Dedifferentiated amniotic fluid mesenchymal stem cell (primary cell): ENCODE data around the gene ARHGAP40.

Experiments
- DNase-seq: peaks from one replicate; pipeline ENCODE4 v3.0.0-alpha.2; 2016; ENCODE audit errors: extremely low spot score

Gene ARHGAP40

GRCh38 chr20:38601216-38602184 lies at the start of gene ARHGAP40:
Gene ARHGAP40, plus strand, starts transcription at chr20:38601809.
- no peak for DNase-seq

GRCh38 chr20:38554986-38555385 lies 46.6 kb upstream of the ARHGAP40 start:
- DNase-seq = no peak

- no peak for DNase-seq
Observed at GRCh38 chr20:38555395-38555794, 46.2 kb upstream of the ARHGAP40 start.

GRCh38 chr20:38557174-38557573 lies 44.4 kb upstream of the ARHGAP40 start:
- no peak for DNase-seq

- DNase-seq = no peak
Observed at GRCh38 chr20:38558596-38559360, 42.8 kb upstream of the ARHGAP40 start.

- DNase-seq = no peak
Observed at GRCh38 chr20:38559764-38560163, 41.8 kb upstream of the ARHGAP40 start.

- DNase-seq = no peak
Observed at GRCh38 chr20:38563802-38564431, 37.7 kb upstream of the ARHGAP40 start.

GRCh38 chr20:38564680-38565079 lies 36.9 kb upstream of the ARHGAP40 start:
- no peak for DNase-seq

- DNase-seq = no peak
Observed at GRCh38 chr20:38566036-38566598, 35.5 kb upstream of the ARHGAP40 start.

- DNase-seq = no peak
Observed at GRCh38 chr20:38569747-38570525, 31.7 kb upstream of the ARHGAP40 start.

- no peak for DNase-seq
Observed at GRCh38 chr20:38573413-38573812, 28.2 kb upstream of the ARHGAP40 start.

GRCh38 chr20:38579219-38579910 lies 22.2 kb upstream of the ARHGAP40 start:
- DNase-seq = no peak

GRCh38 chr20:38579921-38580320 lies 21.7 kb upstream of the ARHGAP40 start:
- DNase-seq = no peak

- no peak for DNase-seq
Observed at GRCh38 chr20:38581013-38581412, 20.6 kb upstream of the ARHGAP40 start, which contains the start of gene ADIG. Gene ADIG, plus strand, starts transcription at chr20:38581197. Its CDS starts 54 bp downstream, at chr20:38581251.

- DNase-seq = no peak
Observed at GRCh38 chr20:38581830-38582358, 19.7 kb upstream of the ARHGAP40 start.

GRCh38 chr20:38583306-38583705 lies 18.3 kb upstream of the ARHGAP40 start:
- no peak for DNase-seq

GRCh38 chr20:38584099-38584763 lies 17.4 kb upstream of the ARHGAP40 start:
- DNase-seq = no peak

- no peak for DNase-seq
Observed at GRCh38 chr20:38585404-38586180, 16.0 kb upstream of the ARHGAP40 start.

- no peak for DNase-seq
Observed at GRCh38 chr20:38586181-38586525, 15.5 kb upstream of the ARHGAP40 start.
